Lung microvascular endothelial cell (primary cell): Measurements from ENCODE around the gene GIMAP8. TPM values are rescaled to one million over a fixed set of nuclear protein-coding genes. Genes with fewer than 3 reads are reported as not detected.
"Not testable (repeated sequence)": the region's sequence is repeated elsewhere in the genome, so short reads cannot be mapped to it uniquely, and the experiment has no call there.

Experiments
- DNase-seq, 2 donors: peaks; one replicate each; pipeline versions ENCODE4 v3.0.0 to v3.0.0-alpha.2; 2010; ENCODE audit warnings: low read depth in 2 of 2
- total RNA-seq: library from RNA; depleted of rRNA; stranded (reverse); fragments of >200 nt; gene quantifications from 2 replicates; pipeline ENCODE4 v1.2.1, GENCODE V29; 2014

GIMAP8 gene
- total RNA-seq, 1 donor from 2014 or later = 137 TPM

GRCh38 chr7:150463461-150463860 lies 13.0 kb downstream of the GIMAP8 start:
- DNase-seq = no peak

GRCh38 chr7:150464962-150465361 lies 14.5 kb downstream of the GIMAP8 start:
- no peak for DNase-seq

GRCh38 chr7:150465414-150465813 lies 15.0 kb downstream of the GIMAP8 start:
- no peak for DNase-seq

DNA sequence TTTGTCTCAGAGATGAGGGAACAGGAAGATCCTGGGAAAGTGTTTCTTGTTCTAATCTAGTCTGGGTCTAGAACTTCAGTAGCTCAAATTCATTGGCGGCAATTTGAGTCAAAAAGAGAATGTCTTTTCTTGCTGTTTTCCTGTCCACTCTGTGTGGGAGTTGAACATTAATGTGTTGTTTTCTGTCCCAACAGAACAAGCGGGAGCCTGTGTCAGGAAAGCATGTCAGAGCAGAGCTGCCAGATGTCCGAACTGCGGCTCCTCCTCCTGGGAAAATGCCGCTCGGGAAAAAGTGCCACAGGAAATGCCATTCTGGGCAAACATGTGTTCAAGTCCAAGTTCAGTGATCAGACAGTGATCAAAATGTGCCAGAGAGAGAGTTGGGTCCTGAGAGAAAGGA lies 16.0 kb downstream of the GIMAP8 start:
- DNase-seq = peak; percentile 73 to 88

- no peak for DNase-seq
These were observed 17.8 kb downstream of the GIMAP8 start for GRCh38 chr7:150468241-150468640.

GRCh38 chr7:150471886-150472285 lies 21.5 kb downstream of the GIMAP8 start:
- no peak for DNase-seq

GRCh38 chr7:150473902-150474301 lies 23.5 kb downstream of the GIMAP8 start:
- DNase-seq = no peak

- DNase-seq = no peak
These were observed 25.9 kb downstream of the GIMAP8 start for GRCh38 chr7:150476285-150476684.

DNA sequence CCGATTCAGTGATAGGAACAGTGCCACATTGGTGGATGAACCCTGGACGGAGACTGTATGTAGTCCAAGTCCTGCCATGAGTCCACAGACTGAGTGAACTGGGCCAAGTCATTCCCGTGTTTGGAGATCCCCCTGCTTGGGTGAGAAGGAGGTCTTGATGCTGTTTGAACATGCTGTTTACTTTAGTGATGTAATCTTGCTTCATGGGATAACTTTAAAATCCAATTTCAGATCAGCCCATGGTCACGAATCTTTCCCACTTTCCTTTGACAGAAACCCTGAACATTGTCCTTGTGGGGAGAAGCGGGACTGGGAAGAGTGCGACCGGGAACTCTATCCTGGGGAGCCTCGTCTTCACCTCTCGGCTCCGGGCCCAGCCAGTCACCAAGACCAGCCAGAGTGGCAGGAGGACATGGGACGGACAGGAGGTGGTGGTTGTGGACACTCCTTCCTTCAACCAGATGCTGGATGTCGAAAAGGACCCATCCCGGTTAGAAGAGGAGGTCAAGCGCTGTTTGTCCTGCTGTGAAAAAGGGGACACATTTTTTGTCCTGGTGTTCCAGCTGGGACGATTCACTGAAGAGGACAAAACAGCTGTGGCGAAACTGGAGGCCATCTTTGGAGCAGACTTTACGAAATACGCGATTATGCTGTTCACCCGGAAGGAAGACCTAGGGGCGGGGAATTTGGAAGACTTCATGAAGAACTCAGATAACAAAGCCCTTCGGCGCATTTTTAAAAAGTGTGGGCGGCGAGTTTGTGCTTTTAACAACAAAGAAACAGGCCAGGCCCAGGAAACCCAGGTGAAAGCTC lies 26.6 kb downstream of the GIMAP8 start:
- no peak for DNase-seq

- DNase-seq = no peak
These were observed 28.7 kb downstream of the GIMAP8 start for GRCh38 chr7:150479023-150479716.

DNA sequence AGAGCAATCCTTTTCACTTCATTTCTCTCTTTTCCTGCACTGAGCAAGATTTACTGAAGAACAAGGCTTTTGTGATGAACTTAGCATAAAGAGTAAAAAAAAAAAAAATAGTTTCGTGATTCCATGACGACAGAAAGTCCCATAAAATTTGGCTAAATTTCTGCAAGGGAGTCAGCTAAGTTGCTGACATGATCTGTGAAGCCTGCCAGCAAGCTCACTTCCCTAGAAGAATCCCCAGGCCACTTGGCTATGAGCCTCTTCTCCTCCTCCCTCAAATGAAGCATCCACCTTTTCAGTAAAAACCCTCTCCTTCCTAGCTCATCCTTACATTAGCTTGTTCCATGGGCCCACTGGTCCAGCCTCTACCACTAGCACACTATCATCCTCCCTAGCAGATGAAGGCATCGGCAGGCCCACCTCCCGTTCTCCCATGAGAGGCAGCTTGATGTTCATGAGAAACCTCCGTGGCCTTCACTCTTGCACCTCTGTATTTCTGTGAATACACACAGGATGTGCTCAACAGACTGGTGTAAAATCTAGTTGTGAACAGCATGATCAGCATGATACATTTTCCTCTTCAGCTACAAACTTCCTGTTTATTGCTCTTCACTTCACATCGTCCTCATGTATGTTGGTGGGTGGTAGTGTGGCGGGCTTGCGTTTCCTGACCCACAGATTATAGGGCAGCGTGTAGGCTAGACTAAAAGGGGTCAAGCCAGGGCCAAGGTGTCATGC lies 30.9 kb downstream of the GIMAP8 start:
- peak in 1 of 2 donors; percentile 24 for DNase-seq

DNA sequence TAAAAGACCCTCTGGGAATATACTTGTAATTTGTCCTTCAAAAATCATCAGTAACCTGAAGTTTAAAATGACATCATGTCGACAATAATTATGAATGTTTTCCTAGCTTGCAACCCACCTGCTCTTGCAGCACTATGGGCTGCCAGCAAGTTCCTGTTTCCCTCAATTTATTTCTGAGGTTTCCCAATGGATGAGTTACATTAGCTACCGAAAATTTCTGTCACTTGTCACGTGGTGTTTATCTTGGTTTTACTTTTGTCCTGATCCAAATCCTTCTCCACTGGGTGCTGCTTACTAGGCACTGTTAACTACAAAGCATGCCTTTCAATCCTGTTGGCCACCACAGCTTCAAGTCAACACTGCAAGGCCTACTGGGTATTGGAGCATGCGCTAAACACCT lies 31.5 kb downstream of the GIMAP8 start:
- peak in 1 of 2 donors; percentile 37 for DNase-seq

DNA sequence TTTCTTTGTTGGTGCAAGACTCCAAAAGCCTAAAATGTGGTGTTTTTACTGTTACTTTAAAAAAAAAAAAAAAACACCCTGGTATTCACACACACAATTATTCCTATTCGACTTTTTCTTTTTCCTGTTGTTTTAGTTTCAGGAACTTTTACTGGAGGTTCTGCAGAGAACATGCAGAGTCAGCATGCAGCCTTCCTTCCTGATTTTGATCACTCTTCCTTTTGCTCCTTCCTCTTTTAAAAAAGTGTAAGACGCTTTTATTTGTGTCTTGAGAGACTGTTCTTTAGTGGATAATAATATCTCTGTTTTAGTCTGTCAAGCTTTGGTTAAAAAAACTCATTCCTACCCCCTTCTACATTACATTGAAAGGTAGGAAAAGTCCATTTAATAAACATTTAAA lies 33.1 kb downstream of the GIMAP8 start:
- DNase-seq = peak; percentile 62 to 66

DNA sequence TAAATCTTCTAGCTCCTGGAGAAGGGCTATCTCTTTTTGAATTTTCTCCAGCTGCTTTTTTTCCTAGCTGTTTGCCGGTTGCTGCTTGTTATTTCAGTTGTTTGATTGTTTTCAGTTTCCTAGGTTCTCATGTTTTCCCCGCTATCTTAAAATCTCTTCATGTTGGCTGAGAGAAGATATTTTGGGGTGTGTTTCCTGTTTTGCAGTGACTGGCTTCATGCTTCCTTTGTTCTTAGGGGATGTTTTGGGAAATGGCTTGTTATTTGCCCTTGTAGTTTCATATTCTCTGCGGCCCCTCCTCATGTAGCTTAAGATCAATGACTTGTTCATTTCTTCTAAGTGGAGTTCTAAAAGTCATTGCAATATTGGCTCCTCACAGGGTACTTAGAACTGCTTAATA lies 33.6 kb downstream of the GIMAP8 start:
- DNase-seq = peak; percentile 76 to 83

- DNase-seq = no peak
These were observed 37.2 kb downstream of the GIMAP8 start for GRCh38 chr7:150487625-150488024.

DNA sequence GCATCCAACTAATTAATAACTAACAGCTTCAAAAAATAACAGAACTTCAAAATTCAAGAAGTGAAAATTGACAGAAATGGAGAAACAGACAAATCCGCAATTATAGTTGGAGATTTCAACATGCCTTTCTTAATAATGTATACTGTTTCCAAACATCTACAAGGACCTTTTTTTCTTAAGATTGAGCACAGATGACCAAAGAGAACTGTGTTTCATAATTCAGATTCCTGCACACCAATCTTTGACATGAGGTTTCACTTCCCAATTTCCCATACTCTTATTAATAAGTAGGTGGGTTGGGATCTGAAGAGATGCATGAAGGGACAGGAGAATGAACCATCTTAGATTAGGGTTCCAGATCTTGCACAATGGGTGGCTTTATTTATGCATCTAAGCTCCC lies 39.4 kb downstream of the GIMAP8 start:
- DNase-seq = no peak

- not testable (repeated sequence) for DNase-seq
These were observed 43.0 kb downstream of the GIMAP8 start for GRCh38 chr7:150493442-150493841.

GRCh38 chr7:150502519-150502918 lies 52.1 kb downstream of the GIMAP8 start:
- peak in 1 of 2 donors; percentile 51 for DNase-seq

GRCh38 chr7:150503155-150503554 lies 52.7 kb downstream of the GIMAP8 start:
- DNase-seq = no peak

DNA sequence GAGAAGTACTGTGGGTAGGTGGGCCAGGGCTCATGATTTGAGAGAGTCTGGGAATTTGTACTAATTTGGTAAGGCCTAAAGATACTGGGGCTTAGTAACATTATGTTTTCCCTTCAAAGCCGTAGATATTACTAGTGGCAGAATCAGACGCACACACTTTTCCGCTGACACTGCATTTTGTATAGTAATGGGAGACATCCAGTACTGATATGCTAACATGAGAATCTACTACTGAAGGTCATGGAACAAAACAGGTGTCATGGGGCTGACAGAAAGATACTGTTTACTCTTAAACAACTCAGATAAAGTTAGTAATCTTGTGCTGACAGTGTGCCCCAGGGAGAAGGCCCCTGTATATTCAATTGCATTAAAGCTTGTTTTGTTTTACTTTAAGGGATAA lies 53.2 kb downstream of the GIMAP8 start:
- DNase-seq = peak in 1 of 2 donors; percentile 62

GRCh38 chr7:150507947-150508602 lies 57.6 kb downstream of the GIMAP8 start:
- no peak for DNase-seq

DNA sequence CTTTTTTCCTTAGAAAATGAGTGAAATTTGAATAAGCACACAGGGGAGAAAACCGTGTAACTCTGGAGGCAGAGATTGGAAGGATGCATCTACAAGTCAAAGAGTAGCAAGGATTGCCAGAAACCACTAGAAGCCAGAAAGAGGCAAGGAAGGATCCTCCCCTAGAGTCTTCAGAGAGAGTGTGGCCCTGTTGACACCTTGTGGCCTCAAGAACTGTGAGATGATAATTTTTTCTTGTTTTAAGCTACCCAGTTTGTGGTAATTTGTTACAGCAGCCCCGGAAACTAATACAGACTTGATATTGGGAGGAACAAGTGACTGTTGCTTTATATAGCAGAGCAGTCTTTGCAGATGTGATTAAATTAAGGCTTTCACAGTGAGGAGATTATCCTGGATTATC lies 60.6 kb downstream of the GIMAP8 start:
- DNase-seq = no peak
